Activated CD4-positive, alpha-beta T cell treated with anti-CD3 and anti-CD28 coated beads for 36 hours (primary cell): ENCODE results near the gene ADAMTS16. TPM values are rescaled to one million over a fixed set of nuclear protein-coding genes. Genes with fewer than 3 reads are reported as not detected.
"Not testable (repeated sequence)": the region's sequence is repeated elsewhere in the genome, so short reads cannot be mapped to it uniquely, and the experiment has no call there.

Experiments
- ATAC-seq: fragments of 200-7000 bp; cut with Tn5 transposase; one replicate; pipeline ENCODE4 v1.10.0; 2021; ENCODE audit warnings: mild to moderate bottlenecking, moderate library complexity
- CTCF ChIA-PET: fragments of 350-600 bp; sonication (Branson Sonifier 250); formaldehyde crosslinking; loops from one replicate; lab custom pipeline; 2021; ENCODE audit warnings: antibody characterized with exemption; lab: Charles Lee
- POLR2A ChIA-PET: fragments of 350-600 bp; sonication (Branson Sonifier 250); formaldehyde crosslinking; loops from one replicate; lab custom pipeline; 2021; ENCODE audit warnings: antibody characterized with exemption, inconsistent platforms; lab: Charles Lee
- DNase-seq: peaks from one replicate; pipeline ENCODE4 v3.0.0-alpha.2; 2020
- H3K27ac Mint-ChIP-seq: one replicate; pipeline ENCODE4 v1.8.0; 2021; ENCODE audit warnings: mixed read lengths
- H3K27me3 Mint-ChIP-seq: one replicate; pipeline ENCODE4 v1.8.0; 2021; ENCODE audit warnings: mixed read lengths
- H3K36me3 Mint-ChIP-seq: one replicate; pipeline ENCODE4 v1.8.0; 2021; ENCODE audit warnings: low read depth, mixed read lengths
- H3K4me1 Mint-ChIP-seq: one replicate; pipeline ENCODE4 v1.8.0; 2021; ENCODE audit warnings: mixed read lengths
- H3K4me3 Mint-ChIP-seq: one replicate; pipeline ENCODE4 v1.8.0; 2021; ENCODE audit warnings: mild to moderate bottlenecking, moderate library complexity, mixed read lengths
- H3K9me3 Mint-ChIP-seq: one replicate; pipeline ENCODE4 v1.8.0; 2021; ENCODE audit warnings: low read depth, mixed read lengths
- intact Hi-C, 2 experiments: fragments of 100-400 bp; cut with DNase I in 1 of 2; cut with micrococcal nuclease in 1 of 2; formaldehyde crosslinking; loops; one replicate each; pipeline versions ENCODE4 v1.14.2 to v1.15.1; 2022 to 2024; cut with DNase I, micrococcal nuclease
- total RNA-seq, 2 experiments: library from RNA; stranded (reverse); gene quantifications; one replicate each; pipeline ENCODE4 v1.2.3, GENCODE V29; 2021

Gene ADAMTS16
- total RNA-seq, 2 experiments from 2014 or later, result not detected

DNA sequence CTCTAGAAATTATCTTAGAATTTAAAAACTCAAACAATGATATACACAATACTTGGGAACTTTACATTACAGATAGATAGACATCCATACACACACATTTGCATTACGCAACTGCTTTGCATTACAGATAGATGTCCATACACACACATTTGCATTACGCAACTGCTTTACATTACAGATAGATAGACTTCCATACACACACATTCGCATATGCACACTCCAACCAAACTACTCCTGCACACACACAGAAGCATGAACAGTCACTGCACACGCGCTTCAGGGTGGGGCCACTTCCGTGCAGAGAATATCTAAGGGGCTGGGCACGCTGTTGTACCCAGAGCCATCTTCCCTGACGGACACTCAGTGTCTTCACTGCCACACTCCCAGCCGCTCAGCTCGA, 7.9 kb upstream of the ADAMTS16 start:
- Mint-ChIP-seq H3K36me3 (no peaks in the 10 kb centered on the region), H3K4me3 (no peak overlapping the region), H3K27ac (no peak overlapping the region), H3K9me3 (no peaks in the 10 kb centered on the region), H3K4me1 (no peaks in the 10 kb centered on the region), H3K27me3 (no peaks in the 10 kb centered on the region)
- no peak for DNase-seq
- CTCF ChIA-PET, result no interaction called here
- POLR2A ChIA-PET, result no interaction called here
- intact Hi-C loops, result no loop called here
- no peak for ATAC-seq

DNA sequence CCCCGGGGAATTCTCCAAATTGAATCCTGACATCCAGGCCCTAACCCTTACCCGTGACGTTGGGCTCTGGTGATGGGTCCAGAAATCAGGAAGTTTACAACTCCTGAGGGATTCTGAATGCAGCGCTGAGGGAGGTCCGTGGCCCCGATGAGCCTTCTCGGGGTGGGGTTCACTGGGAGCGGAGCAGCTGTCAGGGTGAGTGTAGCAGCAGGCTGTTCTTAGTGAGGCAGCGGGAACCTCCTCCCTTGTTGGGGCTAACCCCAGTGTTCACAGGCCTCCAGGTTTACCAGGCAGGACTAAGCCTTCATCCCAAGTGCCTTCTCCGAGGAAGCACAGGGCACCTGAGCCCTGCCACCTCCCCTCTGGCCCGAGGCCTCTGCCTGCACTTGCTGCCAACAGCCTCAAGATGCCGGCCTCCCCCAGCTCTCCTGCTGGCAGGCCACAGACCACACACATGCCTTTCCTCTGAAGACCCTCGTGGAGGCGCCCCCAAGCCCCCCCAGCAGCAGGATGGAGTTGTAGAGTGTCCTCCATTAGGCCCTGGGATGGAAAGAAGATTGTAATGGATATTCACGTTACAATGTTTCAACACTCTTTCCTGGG, 7.3 kb upstream of the ADAMTS16 start:
- Mint-ChIP-seq H3K4me1 (no peaks in the 10 kb centered on the region), H3K9me3 (no peaks in the 10 kb centered on the region), H3K4me3 (no peak overlapping the region), H3K27ac (no peak overlapping the region), H3K27me3 (no peaks in the 10 kb centered on the region), H3K36me3 (no peaks in the 10 kb centered on the region)
- ChIA-PET CTCF (no interaction called here), POLR2A (no interaction called here)
- no peak for DNase-seq
- ATAC-seq, result no peak
- intact Hi-C loops, result no loop called here

DNA sequence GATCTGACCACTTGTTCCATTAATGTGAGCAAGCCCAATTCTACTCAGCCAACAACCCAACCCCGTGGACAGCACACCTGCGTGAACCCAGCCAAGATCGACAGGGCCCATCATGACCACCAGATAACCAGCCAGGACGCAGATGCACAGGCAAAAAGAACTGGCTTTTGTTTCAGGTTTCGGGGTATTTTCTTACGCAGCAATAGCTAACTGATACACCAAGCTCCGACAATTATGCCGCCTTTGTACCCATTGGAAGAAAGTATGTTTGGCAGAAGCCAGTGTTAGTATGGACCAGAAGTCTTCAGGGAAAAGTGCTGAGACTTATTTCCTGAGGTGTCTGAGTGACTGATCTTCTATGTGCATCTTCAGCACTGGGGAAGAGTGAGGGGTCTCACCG, 6.0 kb upstream of the ADAMTS16 start:
- POLR2A ChIA-PET, result no interaction called here
- ATAC-seq, result no peak
- no peak overlapping the region for H3K27ac Mint-ChIP-seq
- DNase-seq, result no peak
- no peaks in the 10 kb centered on the region for H3K36me3 Mint-ChIP-seq
- no peaks in the 10 kb centered on the region for H3K9me3 Mint-ChIP-seq
- intact Hi-C loops, result no loop called here
- H3K4me3 Mint-ChIP-seq, result no peak overlapping the region
- H3K4me1 Mint-ChIP-seq, result no peaks in the 10 kb centered on the region
- peaks cover 6% of the 10 kb centered on the region for H3K27me3 Mint-ChIP-seq
- CTCF ChIA-PET, result no interaction called here

DNA sequence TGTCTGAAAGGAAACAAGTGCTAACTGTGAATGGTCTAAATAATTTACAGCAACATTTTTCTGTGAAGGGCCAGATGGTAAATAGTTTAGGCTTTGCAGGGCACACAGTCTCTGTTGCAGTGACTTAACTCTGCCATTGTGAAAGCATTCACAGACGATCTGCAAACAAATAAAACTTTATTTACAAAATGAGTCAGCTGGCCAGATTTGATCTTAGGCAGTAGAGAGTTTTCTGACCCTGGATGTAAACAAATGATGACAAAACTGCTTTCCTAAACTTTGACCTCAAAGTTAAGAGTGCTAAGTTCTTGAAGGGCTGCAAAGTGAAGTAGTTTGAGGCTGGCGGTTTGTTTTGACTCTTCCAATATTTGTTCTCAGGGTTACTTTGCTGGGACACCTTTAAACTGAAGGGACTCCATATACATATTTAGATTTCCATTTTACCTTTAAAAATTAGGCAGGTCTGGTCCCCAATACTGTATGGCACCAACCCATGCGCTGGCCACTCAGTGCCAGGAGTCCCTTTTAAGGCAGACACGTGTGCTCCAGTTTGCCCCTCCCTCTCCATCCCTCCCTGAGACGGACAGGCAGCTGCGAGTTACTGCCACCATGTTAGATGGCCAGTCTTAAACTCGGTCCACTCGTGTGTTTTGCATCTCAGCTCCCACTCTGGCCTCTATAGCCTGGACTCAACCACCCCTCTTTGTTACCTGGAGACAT, 4.0 kb upstream of the ADAMTS16 start:
- Mint-ChIP-seq H3K4me1 (peaks cover 5% of the 10 kb centered on the region), H3K4me3 (no peak overlapping the region), H3K27ac (no peak overlapping the region), H3K27me3 (peaks cover 14% of the 10 kb centered on the region), H3K36me3 (no peaks in the 10 kb centered on the region), H3K9me3 (no peaks in the 10 kb centered on the region)
- ChIA-PET CTCF (interaction anchor here (0.6 kb wide), 1 partner anchor 342 kb away, joined by 3 read pairs; no protein-coding TSS in a partner anchor), POLR2A (no interaction called here)
- no peak for ATAC-seq
- DNase-seq, result no peak
- intact Hi-C loops, result no loop called here

DNA sequence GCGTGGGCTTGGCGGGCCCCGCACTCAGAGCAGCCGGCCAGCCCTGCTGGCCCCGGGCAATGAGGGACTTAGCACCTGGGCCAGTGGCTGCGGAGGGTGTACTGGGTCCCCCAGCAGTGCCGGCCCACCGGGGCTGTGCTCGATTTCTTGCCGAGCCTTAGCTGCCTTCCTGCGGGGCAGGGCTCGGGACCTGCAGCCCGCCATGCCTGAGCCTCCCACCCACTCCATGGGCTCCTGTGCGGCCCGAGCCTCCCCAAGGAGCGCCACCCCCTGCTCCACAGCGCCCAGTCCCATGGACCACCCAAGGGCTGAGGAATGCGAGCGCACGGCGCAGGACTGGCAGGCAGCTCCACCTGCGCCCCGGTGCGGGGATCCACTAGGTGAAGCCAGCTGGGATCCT, 2.3 kb upstream of the ADAMTS16 start:
- H3K27me3 Mint-ChIP-seq, result peaks cover 21% of the 10 kb centered on the region
- H3K4me1 Mint-ChIP-seq, CTCF ChIA-PET, H3K27ac Mint-ChIP-seq, intact Hi-C loops, DNase-seq, ATAC-seq, H3K4me3 Mint-ChIP-seq, H3K9me3 Mint-ChIP-seq, H3K36me3 Mint-ChIP-seq, POLR2A ChIA-PET: not testable (repeated sequence)

DNA sequence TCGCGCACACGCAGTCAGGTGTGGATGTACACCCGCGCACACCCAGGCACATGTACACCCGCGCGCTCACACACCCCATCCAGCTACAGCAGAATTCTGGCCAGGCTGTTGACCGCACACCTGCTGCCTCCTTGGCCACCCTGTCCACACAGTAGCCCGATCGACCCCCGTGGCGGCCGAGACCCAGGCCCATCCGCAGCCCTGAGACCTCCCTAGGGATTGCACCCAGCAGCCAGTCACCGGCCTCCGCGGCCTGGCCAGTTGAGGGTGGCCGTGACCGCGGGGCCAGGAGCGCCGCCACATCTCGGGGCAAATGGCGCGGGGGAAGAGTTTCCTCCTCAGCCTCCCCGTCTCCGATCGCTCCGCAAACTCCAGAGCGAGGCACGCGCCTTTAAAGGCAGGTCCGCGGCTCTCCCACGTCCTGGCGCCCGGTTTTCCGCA, 774 bp upstream of the ADAMTS16 start:
- Mint-ChIP-seq H3K4me3 (no peak overlapping the region), H3K9me3 (no peaks in the 10 kb centered on the region), H3K27me3 (peaks cover 22% of the 10 kb centered on the region), H3K27ac (no peak overlapping the region), H3K36me3 (no peaks in the 10 kb centered on the region), H3K4me1 (peaks cover 6% of the 10 kb centered on the region)
- POLR2A ChIA-PET, result no interaction called here
- intact Hi-C loops, result no loop called here
- CTCF ChIA-PET, result no interaction called here
- no peak for DNase-seq
- no peak for ATAC-seq

DNA sequence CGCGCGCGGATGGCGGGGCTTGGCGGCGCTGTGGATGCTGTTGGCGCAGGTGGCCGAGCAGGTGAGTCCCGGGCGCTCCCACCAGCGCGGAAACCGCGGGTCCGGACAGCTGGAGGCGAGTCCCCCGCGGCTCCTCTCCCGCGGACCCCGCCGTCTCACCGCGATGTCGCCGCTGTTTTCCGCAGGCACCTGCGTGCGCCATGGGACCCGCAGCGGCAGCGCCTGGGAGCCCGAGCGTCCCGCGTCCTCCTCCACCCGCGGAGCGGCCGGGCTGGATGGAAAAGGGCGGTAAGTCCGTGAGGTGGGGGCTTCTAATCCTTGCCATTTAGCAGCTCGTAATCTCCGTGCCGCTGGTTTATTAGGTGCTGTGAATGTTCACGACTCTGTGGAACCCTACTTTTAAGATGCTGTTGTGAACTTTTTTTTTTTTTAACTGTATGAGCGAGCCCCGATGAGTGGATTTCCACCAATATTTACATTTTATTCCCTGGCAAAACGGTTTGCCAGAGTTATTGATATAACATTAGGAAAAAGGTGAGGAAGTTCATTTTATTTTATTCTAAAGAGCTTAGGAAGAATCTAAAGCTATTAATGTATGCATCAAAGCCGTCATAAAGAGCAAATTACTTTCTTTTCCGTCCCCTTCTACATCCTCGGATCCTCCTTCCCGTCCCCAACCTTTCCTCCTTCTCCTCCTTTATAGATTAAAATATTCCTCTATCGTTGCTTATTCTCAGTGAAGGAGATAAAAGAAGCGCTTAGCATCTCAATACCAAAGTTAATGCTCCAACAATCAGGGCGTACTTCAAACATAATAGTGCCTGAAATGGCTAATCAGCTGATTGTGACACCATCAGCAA, 579 bp downstream of the ADAMTS16 start:
- ATAC-seq (no peak), DNase-seq (no peak)
- H3K36me3 Mint-ChIP-seq, result no peaks in the 10 kb centered on the region
- no peak overlapping the region for H3K27ac Mint-ChIP-seq
- intact Hi-C loops, result loop anchor here (1.0 to 10.0 kb wide), 3 partner anchors 266 to 1437 kb away; no protein-coding TSS in a partner anchor
- ChIA-PET CTCF (interaction anchor here (0.7 to 1.3 kb wide), 2 partner anchors 56 to 279 kb away, joined by 3 read pairs; no protein-coding TSS in a partner anchor), POLR2A (no interaction called here)
- no peak overlapping the region for H3K4me3 Mint-ChIP-seq
- H3K4me1 Mint-ChIP-seq, result peaks cover 6% of the 10 kb centered on the region
- no peaks in the 10 kb centered on the region for H3K9me3 Mint-ChIP-seq
- peaks cover 22% of the 10 kb centered on the region for H3K27me3 Mint-ChIP-seq

DNA sequence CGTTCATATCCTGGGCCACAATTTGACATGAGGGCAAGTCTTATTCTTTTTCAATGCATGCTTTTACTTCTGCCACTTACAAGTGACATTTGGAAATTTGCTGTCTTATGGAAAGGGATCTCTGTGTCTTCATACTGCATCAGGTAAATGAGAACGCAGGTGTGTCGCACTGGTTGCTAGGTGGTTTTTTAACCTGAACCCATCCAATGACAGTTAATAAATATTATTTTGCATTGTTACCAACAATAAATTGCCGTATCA, 1.1 kb downstream of the ADAMTS16 start:
- no peak overlapping the region for H3K27ac Mint-ChIP-seq
- intact Hi-C loops, result loop anchor here (1.0 to 10.0 kb wide), 3 partner anchors 266 to 1436 kb away; no protein-coding TSS in a partner anchor
- ChIA-PET POLR2A (no interaction called here), CTCF (no interaction called here)
- ATAC-seq (no peak), DNase-seq (no peak)
- peaks cover 6% of the 10 kb centered on the region for H3K4me1 Mint-ChIP-seq
- H3K36me3 Mint-ChIP-seq, result no peaks in the 10 kb centered on the region
- H3K4me3 Mint-ChIP-seq, result no peak overlapping the region
- peaks cover 22% of the 10 kb centered on the region for H3K27me3 Mint-ChIP-seq
- no peaks in the 10 kb centered on the region for H3K9me3 Mint-ChIP-seq

DNA sequence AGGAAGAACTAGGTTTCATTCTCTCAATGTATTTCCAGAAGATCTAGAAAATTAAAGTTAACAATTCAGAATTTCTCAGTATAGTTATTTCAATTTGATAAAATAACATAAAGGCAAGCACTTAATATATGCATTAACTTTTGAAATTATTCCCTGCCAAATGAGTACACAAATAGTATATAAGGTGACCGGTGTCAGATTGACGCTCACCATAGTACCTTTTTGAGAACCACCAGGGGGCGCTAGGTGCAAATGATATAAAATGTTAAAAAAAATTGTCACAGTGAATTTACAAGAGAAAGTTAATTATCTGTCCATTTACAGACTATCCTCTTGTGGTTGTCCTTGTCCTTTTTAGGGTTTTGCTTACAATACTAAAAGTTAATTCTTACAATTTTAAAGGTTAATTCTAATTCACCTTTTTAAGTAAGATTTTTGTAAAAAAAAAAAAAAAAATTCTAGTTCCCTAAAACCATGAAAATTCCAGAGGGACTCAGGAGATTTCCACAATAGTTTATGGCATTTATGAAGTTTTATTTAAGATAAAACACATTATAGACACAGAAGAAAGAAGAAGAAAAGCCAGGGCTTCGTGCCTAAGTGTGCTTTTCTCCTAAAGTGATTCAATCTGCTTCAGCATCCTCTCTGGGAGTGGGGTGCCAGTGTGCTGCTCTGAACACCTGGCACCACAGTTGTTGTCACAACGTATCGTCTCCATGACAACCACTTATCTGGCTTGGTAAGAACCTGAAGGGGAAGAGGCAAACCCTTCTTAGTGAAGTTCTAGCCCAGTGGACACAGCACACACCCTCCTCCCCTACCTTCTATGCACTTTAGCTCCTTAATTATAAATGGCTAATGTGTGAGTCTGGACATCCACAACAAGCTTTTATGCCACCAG, 1.7 kb downstream of the ADAMTS16 start:
- POLR2A ChIA-PET, result no interaction called here
- Mint-ChIP-seq H3K27ac (no peak overlapping the region), H3K4me3 (no peak overlapping the region), H3K27me3 (peaks cover 22% of the 10 kb centered on the region), H3K4me1 (peaks cover 6% of the 10 kb centered on the region), H3K36me3 (no peaks in the 10 kb centered on the region), H3K9me3 (no peaks in the 10 kb centered on the region)
- intact Hi-C loops, result loop anchor here (1.0 to 10.0 kb wide), 3 partner anchors 267 to 1435 kb away; no protein-coding TSS in a partner anchor
- DNase-seq, result peak; percentile 69
- ATAC-seq, result no peak
- CTCF ChIA-PET, result interaction anchor here (0.9 to 1.0 kb wide), 3 partner anchors 18 to 1236 kb away, joined by 3 to 4 read pairs (median 3); partner anchors contain the start of gene MED10

DNA sequence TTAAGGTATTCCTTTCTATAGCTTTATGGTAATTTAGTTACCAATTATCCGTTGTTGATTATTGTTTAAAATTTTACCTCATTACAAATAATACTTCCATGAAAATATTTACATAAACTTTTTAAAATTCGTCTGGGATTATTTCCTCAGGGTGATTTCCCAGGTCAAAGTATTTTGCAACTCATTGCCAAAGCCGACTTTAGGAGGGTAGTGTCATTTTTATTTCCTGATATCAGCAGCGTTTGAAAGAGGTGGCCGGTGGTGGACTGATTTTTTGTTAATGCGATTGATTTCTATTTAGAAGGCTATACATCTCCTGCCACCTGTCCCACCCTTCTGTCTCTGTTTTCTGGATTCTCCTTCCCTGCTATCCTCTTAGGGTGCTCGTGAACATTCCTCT, 4.3 kb downstream of the ADAMTS16 start:
- Mint-ChIP-seq H3K9me3 (no peaks in the 10 kb centered on the region), H3K4me1 (peaks cover 6% of the 10 kb centered on the region), H3K27ac (no peak overlapping the region), H3K4me3 (no peak overlapping the region), H3K36me3 (no peaks in the 10 kb centered on the region), H3K27me3 (peaks cover 14% of the 10 kb centered on the region)
- intact Hi-C loops, result loop anchor here in 1 of 2 experiments (5.0 to 10.0 kb wide), 2 partner anchors 270 to 1433 kb away; no protein-coding TSS in a partner anchor
- DNase-seq (no peak), ATAC-seq (no peak)
- ChIA-PET POLR2A (interaction anchor here (0.6 kb wide), 1 partner anchor 21 kb away, joined by 3 read pairs; no protein-coding TSS in a partner anchor), CTCF (no interaction called here)
